ENCODE measurements around the gene MBD1. TPM values are rescaled to one million over a fixed set of nuclear protein-coding genes. Genes with fewer than 3 reads are reported as not detected.

MBD1 gene
- total and polyA plus RNA-seq, 2 of the 13 experiments (the other 11 are each of a cell fraction or from before 2014, with no cell fraction given), result 25.5 to 28.6 TPM

GRCh38 chr18:50315100-50315871, 34.0 kb upstream of the MBD1 start:
- H3K27me3 ChIP-seq (ENCODE audit: control insufficient read depth in 1 of 2, insufficient read depth in 2 of 2, low read length in 2 of 2), result no peaks in the 10 kb centered on the region
- CTCF ChIA-PET (ENCODE audit: low intra/inter-chr PET ratio, low total read pairs), result no interaction called here
- FAIRE-seq, result no peak
- peaks cover 32% of the 10 kb centered on the region for H3K4me1 ChIP-seq (ENCODE audit: insufficient read depth, low read length)
- POLR2A ChIA-PET, result no interaction called here
- H4K20me1 ChIP-seq (ENCODE audit: insufficient read depth, low read length), result no peaks in the 10 kb centered on the region
- H3K36me3 ChIP-seq (replicated peaks in 1 of 2; ENCODE audit: control insufficient read depth in 1 of 2, insufficient read depth in 2 of 2, low read length in 2 of 2), result no peaks in the 10 kb centered on the region
- H3K27ac ChIP-seq (ENCODE audit: extremely low read length, insufficient read depth, low read length), result no peak overlapping the region
- H3K9ac ChIP-seq (ENCODE audit: insufficient read depth, low read depth, low read length), result no peak overlapping the region
- no TSS peak for BruUV-seq (replicated peaks)
- no peaks in the 10 kb centered on the region for H3K79me2 ChIP-seq (ENCODE audit: insufficient read depth, low read length)
- intact Hi-C loops (cut with micrococcal nuclease; ENCODE audit: unreplicated experiment), result no loop called here
- TF ChIP-seq CREB1 (IDR thresholded peaks at IDR 0.05) (peak; percentile 78), CREB1 (CRISPR knock-in tag; IDR thresholded peaks at IDR 0.05) (no peak)
- TF ChIP-seq, protein P1, sequence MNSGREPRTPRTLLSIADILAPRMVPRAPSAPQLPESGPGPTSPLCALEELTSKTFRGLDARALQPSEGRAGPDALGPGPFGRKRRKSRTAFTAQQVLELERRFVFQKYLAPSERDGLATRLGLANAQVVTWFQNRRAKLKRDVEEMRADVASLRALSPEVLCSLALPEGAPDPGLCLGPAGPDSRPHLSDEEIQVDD (CRISPR knock-in tag; IDR thresholded peaks at IDR 0.05; ENCODE audit: borderline replicate concordance), result no peak
- in situ Hi-C loops (cut with HindIII; ENCODE audit: extremely low pct_ligation_motif_present, low pct_unique_long_range_greater_than_20kb), result no loop called here
- ATAC-seq, result no peak
- DNase-seq (ENCODE audit: low spot score), result no peak
- no peak overlapping the region for H3K4me3 ChIP-seq (replicated peaks in 1 of 3; ENCODE audit: insufficient read depth in 1 of 3, low read depth in 2 of 3, low read length in 3 of 3)
- no peak overlapping the region for H2AFZ ChIP-seq (ENCODE audit: low read length)
- H3K4me2 ChIP-seq (ENCODE audit: low read depth, low read length), result no peak overlapping the region
- no peaks in the 10 kb centered on the region for H3K9me3 ChIP-seq (ENCODE audit: low read length)
- 41% methylated on average over 5 of the region's 5 CpGs for WGBS (ENCODE audit: low lambda C conversion rate)

DNA sequence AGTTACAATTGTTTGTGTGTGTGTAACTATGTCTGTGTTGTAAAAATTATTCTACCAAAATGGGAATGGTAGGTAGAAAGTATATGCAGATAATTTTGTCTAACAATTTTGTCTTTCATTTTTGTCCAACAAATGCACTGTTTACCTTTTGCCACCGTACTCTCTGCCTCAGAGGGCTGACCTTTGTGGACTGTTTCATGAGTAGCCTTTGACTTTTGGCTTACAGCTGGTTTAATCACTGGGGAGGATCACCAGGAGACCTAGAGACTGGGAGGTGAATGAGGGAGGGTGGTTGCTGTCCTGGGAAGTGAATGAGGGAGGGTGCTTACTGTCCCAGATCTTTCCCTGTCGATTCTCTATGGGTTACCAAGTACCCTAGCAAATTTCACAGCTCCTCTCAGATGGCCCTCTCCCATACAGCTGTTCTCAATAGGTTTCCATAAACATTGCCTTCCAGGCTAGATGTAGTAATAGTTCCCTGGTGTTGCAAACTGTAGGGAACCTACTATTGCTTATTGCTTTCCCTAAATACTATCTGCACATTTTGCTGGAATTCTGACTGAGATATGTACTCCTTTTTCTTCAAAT, 32.6 kb upstream of the MBD1 start:
- no peak overlapping the region for H3K4me3 ChIP-seq (replicated peaks in 1 of 3; ENCODE audit: insufficient read depth in 1 of 3, low read depth in 2 of 3, low read length in 3 of 3)
- intact Hi-C loops (cut with micrococcal nuclease; ENCODE audit: unreplicated experiment) (no loop called here), in situ Hi-C loops (cut with HindIII; ENCODE audit: extremely low pct_ligation_motif_present, low pct_unique_long_range_greater_than_20kb) (no loop called here)
- H4K20me1 ChIP-seq (ENCODE audit: insufficient read depth, low read length), result no peaks in the 10 kb centered on the region
- H3K9me3 ChIP-seq (ENCODE audit: low read length), result no peaks in the 10 kb centered on the region
- FAIRE-seq (no peak), ATAC-seq (peak; percentile 35; the same call in 1 of the 3 replicates), DNase-seq (ENCODE audit: low spot score) (no peak)
- H3K27ac ChIP-seq (ENCODE audit: extremely low read length, insufficient read depth, low read length), result no peak overlapping the region
- no peaks in the 10 kb centered on the region for H3K27me3 ChIP-seq (ENCODE audit: control insufficient read depth in 1 of 2, insufficient read depth in 2 of 2, low read length in 2 of 2)
- H2AFZ ChIP-seq (ENCODE audit: low read length), result no peak overlapping the region
- 0% methylated on average over 2 of the region's 2 CpGs for WGBS (ENCODE audit: low lambda C conversion rate)
- no peak overlapping the region for H3K9ac ChIP-seq (ENCODE audit: insufficient read depth, low read depth, low read length)
- peak overlapping the region; percentile 41 for H3K4me2 ChIP-seq (ENCODE audit: low read depth, low read length)
- no peaks in the 10 kb centered on the region for H3K36me3 ChIP-seq (replicated peaks in 1 of 2; ENCODE audit: control insufficient read depth in 1 of 2, insufficient read depth in 2 of 2, low read length in 2 of 2)
- ChIA-PET CTCF (ENCODE audit: low intra/inter-chr PET ratio, low total read pairs) (no interaction called here), POLR2A (no interaction called here)
- peaks cover 33% of the 10 kb centered on the region for H3K4me1 ChIP-seq (ENCODE audit: insufficient read depth, low read length)
- BruUV-seq (replicated peaks), result no TSS peak
- no peaks in the 10 kb centered on the region for H3K79me2 ChIP-seq (ENCODE audit: insufficient read depth, low read length)
- TF ChIP-seq ZNF510 (CRISPR knock-in tag; IDR thresholded peaks at IDR 0.05; ENCODE audit: low read depth) (no peak), SMAD9 (CRISPR knock-in tag; IDR thresholded peaks at IDR 0.05) (no peak), ZNF891 (CRISPR knock-in tag; IDR thresholded peaks at IDR 0.05) (no peak), NR2F6 (IDR thresholded peaks at IDR 0.05) (peak; percentile 52; the same call in 1 of the 2 replicates), NR2F6 (CRISPR knock-in tag; IDR thresholded peaks at IDR 0.05) (peak; percentile 35; the same call in 1 of the 2 replicates), ELF3 (CRISPR knock-in tag; IDR thresholded peaks at IDR 0.05) (no peak), FOXP1 (IDR thresholded peaks at IDR 0.05) (no peak), FOXP1 (CRISPR knock-in tag; IDR thresholded peaks at IDR 0.05) (no peak), HNF4A (CRISPR knock-in tag; IDR thresholded peaks at IDR 0.05) (0 out of 2 replicates have a peak, but pooled peaks have one; percentile 15), TFAP4 (IDR thresholded peaks at IDR 0.05; ENCODE audit: borderline replicate concordance, low read depth) (peak; percentile 41), GABPB1 (CRISPR knock-in tag; IDR thresholded peaks at IDR 0.05) (no peak)
- TF ChIP-seq, protein P2, sequence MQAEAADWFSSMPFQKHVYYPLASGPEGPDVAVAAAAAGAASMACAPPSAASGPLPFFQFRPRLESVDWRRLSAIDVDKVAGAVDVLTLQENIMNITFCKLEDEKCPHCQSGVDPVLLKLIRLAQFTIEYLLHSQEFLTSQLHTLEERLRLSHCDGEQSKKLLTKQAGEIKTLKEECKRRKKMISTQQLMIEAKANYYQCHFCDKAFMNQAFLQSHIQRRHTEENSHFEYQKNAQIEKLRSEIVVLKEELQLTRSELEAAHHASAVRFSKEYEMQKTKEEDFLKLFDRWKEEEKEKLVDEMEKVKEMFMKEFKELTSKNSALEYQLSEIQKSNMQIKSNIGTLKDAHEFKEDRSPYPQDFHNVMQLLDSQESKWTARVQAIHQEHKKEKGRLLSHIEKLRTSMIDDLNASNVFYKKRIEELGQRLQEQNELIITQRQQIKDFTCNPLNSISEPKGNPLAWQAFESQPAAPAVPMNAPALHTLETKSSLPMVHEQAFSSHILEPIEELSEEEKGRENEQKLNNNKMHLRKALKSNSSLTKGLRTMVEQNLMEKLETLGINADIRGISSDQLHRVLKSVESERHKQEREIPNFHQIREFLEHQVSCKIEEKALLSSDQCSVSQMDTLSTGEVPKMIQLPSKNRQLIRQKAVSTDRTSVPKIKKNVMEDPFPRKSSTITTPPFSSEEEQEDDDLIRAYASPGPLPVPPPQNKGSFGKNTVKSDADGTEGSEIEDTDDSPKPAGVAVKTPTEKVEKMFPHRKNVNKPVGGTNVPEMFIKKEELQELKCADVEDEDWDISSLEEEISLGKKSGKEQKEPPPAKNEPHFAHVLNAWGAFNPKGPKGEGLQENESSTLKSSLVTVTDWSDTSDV (CRISPR knock-in tag; IDR thresholded peaks at IDR 0.05), result no peak

Measured in HepG2 (cell line).